NCI-H1417 treated with DMSO at 0.1 percent for 48 hours (cell line): ENCODE data around the gene NUFIP1.
"Not testable (repeated sequence)": the region's sequence is repeated elsewhere in the genome, so short reads cannot be mapped to it uniquely, and the experiment has no call there.

Experiments
- DNase-seq: peaks from one replicate; lab custom pipeline; 2025; lab: John Stamatoyannopoulos, UW

NUFIP1 gene

DNA sequence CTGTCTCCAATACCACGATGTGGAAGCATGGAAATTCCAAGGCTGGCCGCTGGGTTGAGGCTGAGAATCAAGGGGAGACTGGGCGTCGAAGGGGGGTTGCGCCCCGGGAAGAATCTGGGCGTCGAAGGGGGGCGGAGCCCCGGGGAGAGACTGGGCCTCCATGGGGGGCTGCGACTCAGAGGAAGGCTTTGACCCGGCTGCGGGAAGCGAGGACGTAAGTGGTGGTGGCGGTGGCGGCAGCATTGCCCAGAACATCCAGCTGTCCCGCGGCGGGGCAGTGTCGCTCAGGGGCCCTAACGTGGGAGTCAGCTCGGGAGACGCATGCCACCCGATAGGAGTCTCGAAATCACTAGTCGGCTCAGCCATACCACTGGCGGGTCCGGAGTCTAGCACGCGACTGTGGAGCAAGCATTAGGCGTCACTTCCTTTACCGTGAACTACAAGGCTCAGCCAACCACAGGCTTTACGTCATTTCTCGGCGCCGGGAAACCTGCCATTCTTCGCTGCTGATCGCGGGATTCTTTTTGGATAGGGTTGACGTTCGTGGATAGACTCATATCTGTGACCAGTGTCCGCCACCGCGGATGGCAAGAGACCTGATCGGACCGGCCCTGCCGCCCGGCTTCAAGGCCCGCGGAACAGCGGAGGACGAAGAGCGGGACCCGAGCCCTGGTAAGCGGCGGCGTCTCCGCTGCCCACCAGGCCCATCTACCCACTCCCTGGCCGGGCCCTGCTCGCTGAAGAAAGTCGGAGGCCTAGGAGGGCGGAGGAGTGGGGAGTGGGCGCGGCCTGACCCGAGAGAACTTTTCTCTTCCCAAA is at the start of gene NUFIP1, which contains the start of gene GPALPP1:
Gene NUFIP1 (minus strand): TSS at position 401 of the 819 bp plus-strand sequence. CDS start 35 bp downstream, at position 366.
Gene GPALPP1 (plus strand): TSS at position 468 of the 819 bp plus-strand sequence. CDS start 117 bp downstream, at position 585.
- DNase-seq: peak; percentile 63

DNA sequence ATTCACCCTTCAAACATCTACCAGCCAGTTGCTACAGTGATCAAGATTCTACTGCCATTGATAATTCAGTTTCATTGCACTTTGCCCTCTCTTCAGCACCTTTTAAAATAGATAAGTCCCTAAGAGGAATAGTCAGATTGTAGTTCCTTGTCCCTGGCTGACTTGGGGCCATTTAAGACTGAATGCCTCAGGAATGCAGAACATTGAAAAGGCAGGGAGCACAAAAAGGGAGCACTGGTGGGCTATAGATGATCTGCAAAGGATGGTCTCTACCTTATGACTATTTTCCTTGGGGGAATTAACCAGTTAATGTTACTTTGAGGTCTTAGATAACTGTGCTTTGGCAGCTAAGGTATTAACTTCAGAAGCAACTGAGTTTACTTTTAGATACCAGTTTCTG is 46.9 kb upstream of the NUFIP1 start:
- DNase-seq: no peak

DNA sequence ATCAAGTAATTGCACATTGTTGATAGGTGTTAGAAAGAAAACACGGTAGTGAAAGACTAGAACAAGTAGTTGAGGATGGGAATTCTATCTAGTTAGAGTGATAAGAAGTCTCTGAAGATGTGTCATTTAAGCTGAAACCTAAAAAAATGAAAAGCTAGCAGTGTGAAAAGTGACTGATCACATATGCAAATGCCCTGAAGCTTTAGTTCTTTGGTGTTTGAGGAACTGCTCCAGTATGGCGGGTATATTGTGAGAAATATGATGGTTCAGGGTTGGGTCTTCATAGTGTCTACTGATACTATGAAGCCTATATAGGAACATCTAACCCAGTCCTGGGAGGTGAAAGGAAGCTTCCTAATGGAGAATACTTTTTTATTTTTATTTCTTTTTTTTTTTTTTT is 45.1 kb upstream of the NUFIP1 start:
- no peak for DNase-seq

DNA sequence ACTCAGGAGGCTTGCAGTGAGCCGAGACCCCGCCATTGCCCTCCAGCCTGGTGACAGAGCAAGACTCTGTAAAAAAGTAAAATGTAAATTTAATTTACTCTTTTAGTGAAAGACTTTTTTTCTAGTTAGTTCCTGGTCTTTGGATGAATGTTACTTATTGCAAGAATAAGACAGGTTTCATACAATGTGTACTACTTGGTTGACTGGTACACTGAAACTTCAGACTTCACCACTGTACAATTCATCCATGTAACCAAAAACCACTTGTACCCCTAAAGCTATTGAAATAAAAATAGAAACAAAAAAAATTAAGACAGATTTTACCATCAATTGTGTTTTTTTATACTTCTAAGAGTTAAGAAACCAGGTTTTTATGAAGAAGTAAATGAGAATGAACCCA is 35.6 kb upstream of the NUFIP1 start:
- no peak for DNase-seq

DNA sequence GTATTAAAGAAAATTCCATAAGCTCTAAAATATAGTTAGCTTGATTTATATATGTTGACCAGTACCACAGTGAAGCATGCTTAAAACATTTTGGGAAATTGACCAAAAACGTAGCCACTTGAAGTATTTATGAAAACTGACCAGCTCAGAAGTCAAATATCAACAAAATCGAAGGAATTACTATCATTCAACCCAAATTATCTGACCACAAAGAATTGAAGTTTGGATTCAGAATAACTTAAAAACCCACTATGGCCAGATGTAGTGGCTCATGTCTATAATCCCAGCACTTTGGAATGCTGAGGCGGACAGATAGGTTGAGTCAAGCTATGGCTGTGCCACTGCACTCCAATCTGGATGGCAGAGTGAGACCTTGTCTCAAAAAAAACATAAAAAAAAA is 32.0 kb upstream of the NUFIP1 start:
- DNase-seq: no peak

DNA sequence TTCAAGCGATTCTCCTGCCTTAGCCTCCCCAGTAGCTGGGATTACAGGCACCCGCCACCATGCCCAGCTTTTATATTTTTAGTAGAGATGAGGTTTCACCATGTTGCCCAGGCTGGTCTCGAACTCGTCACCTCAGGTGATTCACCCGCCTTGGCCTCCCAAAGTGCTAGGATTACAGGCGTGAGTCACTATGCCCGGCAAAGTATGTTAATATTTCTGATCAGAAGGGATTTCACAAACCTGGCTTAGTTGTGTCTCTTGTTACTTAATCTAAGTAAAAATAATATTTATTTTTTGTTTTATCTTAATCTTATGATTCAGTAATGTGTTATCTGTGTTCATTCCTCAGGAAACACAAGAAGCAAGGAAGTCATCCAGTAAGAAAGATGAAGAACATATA is 30.7 kb upstream of the NUFIP1 start:
- DNase-seq: not testable (repeated sequence)

DNA sequence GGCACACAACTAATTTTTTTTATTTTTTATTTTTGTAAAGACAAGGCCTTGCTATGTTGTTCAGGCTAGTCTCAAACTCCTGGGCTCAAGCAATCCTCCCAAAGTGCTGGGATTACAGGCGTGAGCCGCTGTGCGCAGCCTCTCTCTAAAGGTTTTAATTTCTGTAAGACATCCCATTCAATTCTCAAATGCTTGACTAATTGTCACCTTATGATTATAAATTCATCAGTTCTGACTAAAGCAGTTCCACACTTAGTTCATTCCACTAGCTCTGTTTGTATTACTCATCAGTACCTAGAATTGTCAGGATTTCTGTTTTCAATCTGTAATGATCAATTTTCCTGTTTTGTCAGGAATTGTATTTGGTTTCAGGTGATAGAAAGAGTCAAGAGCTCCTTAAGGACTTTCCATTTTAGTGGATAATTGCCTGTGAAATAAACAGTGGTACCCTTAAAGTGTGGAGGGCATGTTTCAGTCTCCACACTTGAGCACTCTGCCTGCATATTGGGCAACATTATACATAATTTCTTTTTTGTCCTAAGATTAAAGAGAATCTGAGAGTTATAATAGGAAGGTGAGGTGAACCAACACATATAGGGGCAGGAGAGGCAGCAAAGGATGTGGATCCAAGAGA is 27.6 kb upstream of the NUFIP1 start:
- no peak for DNase-seq

DNA sequence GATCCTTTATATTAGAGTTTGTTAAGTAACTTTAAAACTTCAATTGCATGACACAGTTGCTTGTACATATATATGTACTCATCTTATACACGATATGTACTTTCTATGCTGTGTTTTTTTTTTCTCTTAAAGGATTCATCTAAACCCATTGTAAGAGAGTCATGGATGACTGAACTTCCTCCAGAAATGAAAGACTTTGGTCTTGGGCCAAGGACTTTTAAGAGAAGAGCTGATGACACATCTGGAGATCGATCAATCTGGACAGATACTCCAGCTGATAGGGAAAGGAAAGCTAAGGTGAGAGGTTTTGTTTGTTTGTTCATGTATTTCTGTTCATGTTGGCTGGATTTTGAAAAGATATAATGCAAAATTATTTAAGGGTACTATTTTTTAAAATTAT is 26.0 kb upstream of the NUFIP1 start:
- no peak for DNase-seq

DNA sequence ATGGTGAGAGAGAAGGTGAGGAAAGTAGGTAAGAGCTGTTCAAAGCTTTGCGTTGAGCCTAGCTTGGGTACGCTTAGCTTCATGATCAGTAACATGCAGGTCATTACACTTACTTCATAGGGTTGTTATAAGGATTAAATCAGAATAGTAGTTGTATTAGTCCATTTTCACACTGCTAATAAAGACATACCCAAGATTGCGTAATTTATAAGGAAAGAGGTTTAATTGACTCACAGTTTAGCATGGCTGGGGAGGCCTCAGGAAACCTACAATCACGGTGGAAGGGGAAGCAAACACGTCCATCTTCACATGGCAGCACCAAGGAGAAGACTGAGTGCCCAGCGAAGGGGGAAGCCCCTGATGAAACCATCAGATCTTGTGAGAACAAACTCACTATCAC is 21.9 kb upstream of the NUFIP1 start:
- no peak for DNase-seq

DNA sequence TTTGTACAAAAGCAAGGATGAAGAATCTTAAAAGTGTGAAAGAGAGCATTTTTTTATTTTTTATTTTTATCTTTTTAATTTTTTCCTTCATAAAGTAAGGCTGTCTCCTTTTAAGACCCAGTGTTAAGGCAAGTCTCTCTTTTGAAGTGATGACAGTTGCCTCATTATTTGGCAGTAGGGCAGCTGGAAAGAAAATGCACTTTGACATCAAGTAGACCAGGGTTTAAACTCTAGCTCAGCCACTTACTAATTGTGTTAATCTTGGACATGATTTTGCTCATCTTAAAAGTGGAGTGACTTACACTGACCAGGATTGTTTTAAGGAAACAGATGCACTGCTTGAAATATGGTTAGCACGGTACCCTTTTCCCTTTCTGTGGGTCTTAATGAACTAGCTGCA is 18.6 kb upstream of the NUFIP1 start:
- DNase-seq: no peak

DNA sequence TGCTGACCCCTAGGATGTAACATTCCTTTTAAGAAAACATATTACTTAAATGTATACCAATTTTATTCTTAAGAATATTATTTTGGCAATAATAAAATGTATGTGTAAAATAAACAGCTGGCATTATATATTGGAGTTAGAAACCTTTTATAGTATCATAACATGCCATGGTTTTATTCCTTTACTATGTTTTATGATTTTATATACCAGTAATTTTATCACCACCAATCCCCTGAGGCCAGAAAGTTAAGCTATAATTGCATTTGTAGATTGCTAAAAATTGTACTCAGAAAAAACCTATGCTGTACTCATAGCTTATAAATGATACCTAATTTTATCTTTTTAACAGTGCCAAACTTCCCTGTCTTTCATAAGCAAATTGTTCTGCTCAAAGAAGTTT is 18.0 kb upstream of the NUFIP1 start:
- no peak for DNase-seq

DNA sequence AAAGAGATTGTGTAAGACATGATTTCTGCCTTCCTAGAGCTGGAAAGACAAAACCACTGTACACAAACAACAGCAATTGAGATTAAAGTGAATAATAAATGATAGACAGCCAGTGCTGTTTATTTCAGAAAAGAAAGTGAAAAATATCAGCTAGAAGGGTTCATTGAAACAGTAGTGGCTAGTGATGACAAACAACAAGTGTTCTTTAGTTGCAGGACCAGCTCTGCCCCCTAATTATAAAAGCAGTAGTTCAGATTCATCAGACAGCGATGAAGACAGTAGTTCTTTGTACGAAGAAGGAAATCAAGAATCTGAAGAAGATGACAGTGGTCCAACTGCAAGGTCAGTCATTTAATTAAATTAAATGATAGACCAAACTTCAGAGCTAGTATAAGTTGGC is 14.8 kb upstream of the NUFIP1 start:
- no peak for DNase-seq

DNA sequence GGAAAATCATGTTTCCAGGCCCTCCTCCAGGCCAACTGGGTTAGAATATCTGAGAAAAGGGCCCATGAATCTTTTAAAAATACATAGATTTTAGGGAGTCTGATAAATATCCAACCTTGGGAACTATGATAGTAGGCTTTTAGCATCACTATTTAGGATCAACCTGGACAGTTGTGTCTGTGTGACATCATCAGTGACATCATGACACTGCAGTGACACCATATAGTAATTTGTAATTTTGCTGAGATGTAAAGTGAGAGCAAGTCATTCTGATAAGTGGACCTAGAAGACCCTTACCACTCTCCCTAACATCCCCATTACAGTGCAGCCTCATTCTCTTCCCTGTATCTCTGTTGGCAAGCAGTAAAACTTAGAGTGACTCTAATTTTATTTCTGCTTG is 14.1 kb upstream of the NUFIP1 start:
- DNase-seq: no peak

DNA sequence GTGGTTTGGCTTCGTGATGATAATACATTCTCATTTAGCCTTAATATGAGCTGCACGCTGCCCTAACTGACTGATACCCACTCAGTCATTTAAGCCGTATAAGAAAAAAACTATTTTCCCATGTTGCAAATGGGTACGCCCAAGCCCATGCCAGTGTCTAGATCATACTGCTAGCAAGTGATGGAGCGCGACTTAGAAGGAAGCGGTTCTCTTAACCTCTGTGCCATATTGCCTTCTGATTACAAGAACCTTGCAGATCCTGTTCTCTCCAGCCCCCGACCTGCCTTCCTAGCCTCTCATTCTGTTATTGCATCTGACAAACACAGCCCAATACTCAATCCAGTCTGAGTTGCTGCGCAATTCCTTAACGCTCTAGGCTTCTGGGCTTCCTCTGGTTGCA is 670 bp upstream of the NUFIP1 start:
- DNase-seq: no peak

DNA sequence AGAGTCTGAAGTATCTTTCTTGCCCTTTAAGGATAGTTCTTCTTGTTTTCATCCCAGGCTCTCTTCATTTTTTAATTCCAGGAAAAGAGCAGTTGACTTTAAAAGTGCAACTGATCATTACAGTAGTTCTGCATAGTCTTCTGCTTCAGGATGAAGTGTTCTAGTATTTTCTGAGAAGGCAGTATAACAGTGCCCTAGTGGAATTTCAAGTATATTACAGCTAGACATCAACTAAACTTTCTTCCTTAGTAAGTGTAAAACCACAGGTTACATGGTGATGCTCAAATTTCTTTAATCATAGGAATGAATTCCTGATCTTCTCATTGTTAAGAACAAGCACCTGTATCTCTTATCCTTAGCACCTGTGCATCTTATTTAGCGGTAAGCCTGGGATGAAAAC is 10.9 kb downstream of the NUFIP1 start:
- DNase-seq: no peak

DNA sequence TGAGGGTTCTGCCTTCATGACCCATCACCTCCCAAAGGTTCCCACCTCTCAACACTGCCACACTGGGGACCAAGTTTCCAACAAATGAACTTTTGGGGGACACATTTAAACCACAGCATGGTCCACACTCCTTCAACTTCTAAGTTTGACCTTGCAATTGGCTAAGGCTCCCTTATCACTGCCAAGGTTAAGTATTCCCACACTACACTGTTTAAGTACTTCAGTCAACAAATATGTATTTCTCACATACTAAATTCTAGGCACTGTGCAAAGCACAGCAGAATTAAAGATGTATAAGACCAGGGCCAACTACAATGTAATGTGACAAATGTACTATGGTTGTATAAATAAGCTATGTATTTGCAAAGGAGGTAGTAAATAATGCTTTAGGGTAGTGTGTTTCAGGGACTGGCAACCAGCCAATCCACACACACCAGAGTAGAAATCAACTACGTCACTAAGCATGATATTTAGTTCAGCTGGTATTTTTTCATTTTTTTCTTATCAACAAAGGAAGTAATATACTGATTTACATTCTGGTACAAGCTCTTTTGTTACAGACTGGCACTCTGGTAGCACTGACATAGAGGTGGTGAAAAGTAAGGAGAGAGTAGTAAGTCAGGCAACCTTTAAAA is 12.2 kb downstream of the NUFIP1 start:
- DNase-seq: no peak

DNA sequence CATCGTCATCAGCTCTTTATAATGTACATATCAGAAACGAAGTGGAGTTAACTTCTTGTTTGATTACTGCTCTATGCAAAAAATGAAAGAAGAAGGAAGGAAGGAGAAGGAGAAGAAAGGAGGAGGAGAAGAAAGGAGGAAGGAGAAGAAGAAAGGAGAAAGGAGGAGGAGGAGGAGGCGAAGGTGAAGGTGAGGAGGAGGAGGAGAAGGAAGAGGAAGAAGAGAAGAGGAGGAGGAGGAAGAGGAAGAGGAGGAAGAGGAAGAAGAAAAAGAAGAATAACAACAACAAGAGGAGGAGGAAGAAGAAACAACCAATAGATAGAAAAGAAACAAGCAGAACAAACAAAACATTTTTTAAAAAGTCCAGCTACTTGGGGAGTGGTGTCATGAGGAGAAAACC is 13.1 kb downstream of the NUFIP1 start:
- no peak for DNase-seq

DNA sequence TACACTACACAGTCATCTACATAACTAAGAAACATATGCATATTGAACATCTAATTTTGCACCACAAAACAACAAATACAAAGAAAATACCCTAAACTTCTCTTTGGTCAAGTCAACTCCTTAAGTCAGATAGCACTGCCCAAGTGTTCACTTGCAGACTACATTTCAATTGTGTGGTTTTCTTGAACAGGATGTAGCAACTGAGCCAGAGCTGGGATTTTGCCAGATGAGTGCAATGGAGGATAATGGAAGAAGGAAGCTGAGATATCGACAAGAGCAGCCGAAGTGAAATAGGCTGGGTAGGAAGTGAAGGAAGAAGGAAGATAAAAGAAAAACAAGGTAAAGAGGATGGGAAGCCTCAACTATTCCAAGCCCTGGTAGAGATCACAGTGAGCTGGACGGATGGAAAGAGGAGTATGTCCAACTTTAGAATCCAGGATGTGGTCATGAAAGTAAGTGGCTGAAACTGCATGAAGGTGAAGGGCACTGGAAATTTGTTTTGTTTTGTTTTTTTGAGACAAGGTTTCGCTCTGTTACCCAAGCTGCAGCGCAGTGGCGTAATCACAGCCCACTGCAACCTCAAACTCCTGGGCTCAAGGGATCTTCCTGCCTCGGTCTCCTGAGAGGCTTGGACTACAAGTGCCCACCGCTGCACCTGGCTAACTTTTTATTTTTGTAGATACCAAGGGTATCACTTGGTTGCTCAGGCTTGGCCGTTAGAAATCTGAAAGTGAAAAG is 15.0 kb downstream of the NUFIP1 start:
- DNase-seq: no peak

DNA sequence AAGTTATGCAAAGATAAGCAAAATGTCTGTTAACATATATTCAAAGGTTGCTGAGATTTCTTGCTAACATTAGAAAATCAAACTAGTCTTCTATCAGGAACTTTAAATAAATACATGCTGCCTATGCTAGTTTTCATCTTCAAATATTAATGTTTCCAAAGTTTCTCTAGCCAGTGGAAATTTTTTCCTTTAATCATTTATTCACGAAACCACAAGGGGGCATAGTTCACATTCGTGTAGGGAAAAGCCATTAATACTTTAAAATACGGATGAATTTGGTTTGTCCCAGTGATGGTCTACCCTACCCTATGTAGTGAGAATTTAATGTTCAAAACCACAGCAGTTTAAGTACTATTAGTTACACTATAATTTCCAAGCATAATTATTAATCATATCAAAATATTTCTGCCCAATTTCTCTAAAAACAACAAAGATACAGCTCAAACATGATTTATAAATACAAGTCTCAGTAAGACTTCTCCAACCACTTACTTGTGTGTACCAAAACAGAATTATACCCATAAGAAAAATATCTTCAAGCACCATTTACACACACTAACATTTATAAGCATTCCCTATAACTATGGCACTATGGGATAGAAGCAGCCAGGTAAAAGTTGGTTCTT is 16.2 kb downstream of the NUFIP1 start:
- no peak for DNase-seq

DNA sequence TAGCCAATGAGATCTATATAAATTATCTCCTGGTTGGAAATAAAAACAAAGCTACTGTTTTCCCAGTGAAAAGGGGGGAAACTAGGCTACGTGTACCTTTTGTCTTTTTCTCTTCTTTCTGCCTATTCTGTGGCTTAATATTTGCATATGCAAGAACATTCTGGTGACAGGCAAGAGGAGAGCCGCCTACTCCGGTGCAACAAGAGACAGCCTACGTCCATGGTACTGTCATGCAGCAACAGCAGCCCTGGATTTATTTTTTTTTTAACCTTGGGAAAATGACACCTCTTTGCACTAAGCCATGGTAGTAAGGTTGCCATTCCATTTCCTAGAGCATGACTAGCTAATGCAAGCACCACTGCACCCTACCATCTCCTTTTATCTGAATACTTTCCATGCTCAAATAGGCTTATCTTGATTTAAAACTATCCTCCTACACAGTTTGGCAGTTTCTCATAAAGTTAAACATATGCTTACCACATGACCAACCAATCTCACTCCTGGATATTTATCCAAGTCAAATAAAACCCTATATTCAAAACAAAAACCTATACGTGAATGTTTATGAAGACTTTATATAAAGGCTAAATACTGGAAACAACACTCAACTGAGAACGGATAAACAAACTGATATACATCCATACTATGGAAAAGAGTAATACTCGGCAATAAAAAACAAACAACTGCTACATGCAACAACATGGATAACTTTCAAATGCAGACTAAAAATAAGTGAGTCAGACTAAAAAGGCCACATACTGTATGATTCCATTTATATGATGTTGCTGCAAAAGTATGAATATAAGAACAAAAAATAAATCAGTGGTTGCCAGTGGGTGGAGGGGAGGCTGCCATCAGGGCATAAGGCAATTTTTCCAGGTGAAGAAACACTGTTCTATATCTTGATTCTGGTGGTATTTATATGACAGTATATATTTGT is 17.3 kb downstream of the NUFIP1 start:
- no peak for DNase-seq
